Duodenal mucosa (tissue), 2 donors: Measurements from ENCODE around the gene NGEF.

ENCODE experiments used
- H3K27ac ChIP-seq: one replicate; pipeline ENCODE4 v1.7.0; 2013; ENCODE audit warnings: low read depth, low read length
- H3K27me3 ChIP-seq, 2 donors: one replicate each; pipeline ENCODE4 v1.7.0; 2013; ENCODE audit warnings: low read length in 2 of 2, control low read depth in 1 of 2; ENCODE audit not compliant: insufficient read depth in 2 of 2, control insufficient read depth in 1 of 2
- H3K36me3 ChIP-seq, 2 donors: one replicate each; pipeline ENCODE4 v1.7.0; 2013; ENCODE audit warnings: low read length in 2 of 2, control low read depth in 1 of 2; ENCODE audit not compliant: insufficient read depth in 2 of 2, control insufficient read depth in 1 of 2
- H3K4me1 ChIP-seq, 2 donors: one replicate each; pipeline ENCODE4 v1.7.0; 2013; ENCODE audit warnings: low read length in 2 of 2, control low read depth in 1 of 2; ENCODE audit not compliant: insufficient read depth in 2 of 2, control insufficient read depth in 1 of 2
- H3K4me3 ChIP-seq, 2 donors: one replicate each; pipeline ENCODE4 v1.7.0; 2013; ENCODE audit warnings: low read length in 2 of 2, low read depth in 1 of 2
- H3K9ac ChIP-seq, 2 donors: one replicate each; pipeline ENCODE4 v1.7.0; 2013; ENCODE audit warnings: low read length in 2 of 2, low read depth in 1 of 2
- H3K9me3 ChIP-seq, 2 donors: one replicate each; pipeline ENCODE4 v1.7.0; 2013; ENCODE audit warnings: low read length in 2 of 2, control low read depth in 1 of 2; ENCODE audit not compliant: control insufficient read depth in 1 of 2

Gene NGEF

GRCh38 chr2:233009661-233010060 lies 3.4 kb downstream of the NGEF start:
- Histone ChIP-seq H3K9ac (no peak overlapping the region), H3K4me1 (peaks cover 20 to 25% of the 10 kb centered on the region in 2 donors), H3K4me3 (no peak overlapping the region), H3K27ac (no peak overlapping the region), H3K36me3 (peaks cover 4 to 8% of the 10 kb centered on the region in 2 donors), H3K27me3 (no peaks in the 10 kb centered on the region), H3K9me3 (no peaks in the 10 kb centered on the region)

GRCh38 chr2:233007739-233008138 lies 5.3 kb downstream of the NGEF start:
- Histone ChIP-seq H3K4me1 (peaks cover 14 to 25% of the 10 kb centered on the region in 2 donors), H3K27ac (no peak overlapping the region), H3K9ac (no peak overlapping the region), H3K27me3 (no peaks in the 10 kb centered on the region), H3K9me3 (no peaks in the 10 kb centered on the region), H3K4me3 (no peak overlapping the region), H3K36me3 (peaks cover 4 to 11% of the 10 kb centered on the region in 2 donors)

GRCh38 chr2:233007270-233007669 lies 5.8 kb downstream of the NGEF start:
- Histone ChIP-seq H3K4me3 (no peak overlapping the region), H3K27me3 (no peaks in the 10 kb centered on the region), H3K36me3 (peaks cover 4 to 11% of the 10 kb centered on the region in 2 donors), H3K9me3 (no peaks in the 10 kb centered on the region), H3K4me1 (peaks cover 14 to 24% of the 10 kb centered on the region in 2 donors), H3K9ac (no peak overlapping the region), H3K27ac (no peak overlapping the region)

GRCh38 chr2:233006648-233007047 lies 6.4 kb downstream of the NGEF start:
- no peak overlapping the region for H3K27ac ChIP-seq
- H3K4me3 ChIP-seq: no peak overlapping the region
- H3K36me3 ChIP-seq: peaks cover 4 to 11% of the 10 kb centered on the region in 2 donors
- H3K9me3 ChIP-seq: no peaks in the 10 kb centered on the region
- H3K9ac ChIP-seq: no peak overlapping the region
- peaks cover 14 to 17% of the 10 kb centered on the region in 2 donors for H3K4me1 ChIP-seq
- H3K27me3 ChIP-seq: no peaks in the 10 kb centered on the region

- no peak overlapping the region for H3K27ac ChIP-seq
- H3K36me3 ChIP-seq: peaks cover 4 to 15% of the 10 kb centered on the region in 2 donors
- peaks cover 5 to 6% of the 10 kb centered on the region in 2 donors for H3K4me1 ChIP-seq
- H3K9me3 ChIP-seq: no peaks in the 10 kb centered on the region
- no peak overlapping the region for H3K4me3 ChIP-seq
- no peak overlapping the region for H3K9ac ChIP-seq
- H3K27me3 ChIP-seq: no peaks in the 10 kb centered on the region
These were observed 8.0 kb downstream of the NGEF start for GRCh38 chr2:233005096-233005495.

GRCh38 chr2:233003658-233004555 lies 9.1 kb downstream of the NGEF start:
- Histone ChIP-seq H3K9me3 (no peaks in the 10 kb centered on the region), H3K27me3 (no peaks in the 10 kb centered on the region), H3K27ac (no peak overlapping the region), H3K9ac (no peak overlapping the region), H3K4me3 (no peak overlapping the region), H3K36me3 (peaks cover 4 to 15% of the 10 kb centered on the region in 2 donors), H3K4me1 (no peaks in the 10 kb centered on the region)

- Histone ChIP-seq H3K27ac (no peak overlapping the region), H3K4me3 (no peak overlapping the region), H3K9me3 (no peaks in the 10 kb centered on the region), H3K36me3 (peaks cover 0 to 15% of the 10 kb centered on the region in 2 donors), H3K27me3 (no peaks in the 10 kb centered on the region), H3K9ac (no peak overlapping the region), H3K4me1 (no peaks in the 10 kb centered on the region)
These were observed 10.0 kb downstream of the NGEF start for GRCh38 chr2:233002829-233003657.

GRCh38 chr2:233000886-233001750 lies 11.9 kb downstream of the NGEF start:
- Histone ChIP-seq H3K4me1 (no peaks in the 10 kb centered on the region), H3K9me3 (no peaks in the 10 kb centered on the region), H3K27ac (no peak overlapping the region), H3K36me3 (peaks cover 0 to 8% of the 10 kb centered on the region in 2 donors), H3K4me3 (no peak overlapping the region), H3K9ac (no peak overlapping the region), H3K27me3 (no peaks in the 10 kb centered on the region)

- no peaks in the 10 kb centered on the region for H3K4me1 ChIP-seq
- H3K27me3 ChIP-seq: no peaks in the 10 kb centered on the region
- H3K9ac ChIP-seq: no peak overlapping the region
- H3K27ac ChIP-seq: no peak overlapping the region
- no peaks in the 10 kb centered on the region for H3K9me3 ChIP-seq
- H3K4me3 ChIP-seq: no peak overlapping the region
- H3K36me3 ChIP-seq: peaks cover 0 to 7% of the 10 kb centered on the region in 2 donors
These were observed 13.7 kb downstream of the NGEF start for GRCh38 chr2:232999354-232999753.
